ENCODE results near the gene PTPRO. TPM values are rescaled to one million over a fixed set of nuclear protein-coding genes. Genes with fewer than 3 reads are reported as not detected.

PTPRO gene
- total RNA-seq, 1 experiment from 2014 or later, result 2.8 TPM

DNA sequence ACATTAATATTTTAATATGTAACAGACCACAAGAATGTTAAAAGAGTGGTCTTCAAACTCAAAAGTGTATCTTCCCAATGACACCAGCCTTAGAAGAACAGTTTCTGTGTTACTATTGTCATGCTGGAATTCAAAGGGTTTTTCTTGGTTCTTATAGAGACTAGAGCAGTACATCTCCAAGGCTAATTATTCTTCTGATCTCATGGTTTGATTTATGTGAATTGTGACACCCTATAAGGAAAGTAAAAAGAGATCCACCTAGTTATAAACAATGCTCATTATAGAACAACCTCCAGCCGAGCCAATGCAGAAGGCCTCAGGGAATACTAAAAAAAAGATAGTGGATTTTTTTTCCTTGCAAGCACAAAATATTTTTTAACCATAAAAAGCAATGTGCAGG is 65.5 kb downstream of the PTPRO start:
- ChIA-PET CTCF (no interaction called here), POLR2A (ENCODE audit: low non-redundant PET) (no interaction called here)
- Histone ChIP-seq H3K36me3 (ENCODE audit: insufficient read depth, low read length, poor library complexity, severe bottlenecking) (no peaks in the 10 kb centered on the region), H3K4me3 (ENCODE audit: low read depth, low read length, poor library complexity, severe bottlenecking) (no peak overlapping the region), H3K27ac (ENCODE audit: low read depth, low read length, poor library complexity, severe bottlenecking) (no peak overlapping the region), H3K4me1 (ENCODE audit: insufficient read depth, low read length, poor library complexity, severe bottlenecking) (no peaks in the 10 kb centered on the region), H3K27me3 (replicated peaks; ENCODE audit: insufficient read depth, low read depth, low read length, poor library complexity) (no peaks in the 10 kb centered on the region), H3K9me3 (ENCODE audit: low read depth, low read length, poor library complexity, severe bottlenecking) (no peaks in the 10 kb centered on the region)
- no peak for DNase-seq (ENCODE audit: low spot score)
- intact Hi-C loops (cut with micrococcal nuclease; ENCODE audit: unreplicated experiment), result no loop called here
- no TSS peak for BruUV-seq (replicated peaks)
- TF ChIP-seq, protein P1, sequence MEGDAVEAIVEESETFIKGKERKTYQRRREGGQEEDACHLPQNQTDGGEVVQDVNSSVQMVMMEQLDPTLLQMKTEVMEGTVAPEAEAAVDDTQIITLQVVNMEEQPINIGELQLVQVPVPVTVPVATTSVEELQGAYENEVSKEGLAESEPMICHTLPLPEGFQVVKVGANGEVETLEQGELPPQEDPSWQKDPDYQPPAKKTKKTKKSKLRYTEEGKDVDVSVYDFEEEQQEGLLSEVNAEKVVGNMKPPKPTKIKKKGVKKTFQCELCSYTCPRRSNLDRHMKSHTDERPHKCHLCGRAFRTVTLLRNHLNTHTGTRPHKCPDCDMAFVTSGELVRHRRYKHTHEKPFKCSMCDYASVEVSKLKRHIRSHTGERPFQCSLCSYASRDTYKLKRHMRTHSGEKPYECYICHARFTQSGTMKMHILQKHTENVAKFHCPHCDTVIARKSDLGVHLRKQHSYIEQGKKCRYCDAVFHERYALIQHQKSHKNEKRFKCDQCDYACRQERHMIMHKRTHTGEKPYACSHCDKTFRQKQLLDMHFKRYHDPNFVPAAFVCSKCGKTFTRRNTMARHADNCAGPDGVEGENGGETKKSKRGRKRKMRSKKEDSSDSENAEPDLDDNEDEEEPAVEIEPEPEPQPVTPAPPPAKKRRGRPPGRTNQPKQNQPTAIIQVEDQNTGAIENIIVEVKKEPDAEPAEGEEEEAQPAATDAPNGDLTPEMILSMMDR (conservative IDR thresholded peaks at IDR 0.05; ENCODE audit: low read depth, low read length), result no peak
- TF ChIP-seq EZH2 (IDR thresholded peaks at IDR 0.05; ENCODE audit: borderline replicate concordance, low read depth, low read length, poor library complexity, severe bottlenecking), result no peak

DNA sequence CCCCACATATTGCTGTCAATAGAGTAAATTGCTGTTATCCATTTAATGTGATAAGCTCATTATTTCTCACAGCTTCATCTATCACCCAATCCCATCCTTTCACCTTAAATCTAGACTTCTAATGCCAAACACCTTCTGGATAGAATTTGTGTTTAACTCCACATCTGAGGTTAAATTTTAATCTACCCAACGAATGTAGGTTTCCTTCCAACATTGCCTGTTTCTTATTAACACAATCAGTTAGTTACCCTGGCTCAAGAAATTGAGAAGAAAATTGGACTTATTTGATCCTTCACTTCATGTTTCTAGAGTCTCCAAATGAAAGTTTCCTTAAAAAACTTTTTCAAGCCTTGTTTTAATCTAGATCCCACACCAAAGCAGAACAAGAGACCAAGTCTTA is 67.3 kb downstream of the PTPRO start:
- ChIA-PET POLR2A (ENCODE audit: low non-redundant PET) (no interaction called here), CTCF (no interaction called here)
- no peaks in the 10 kb centered on the region for H3K4me1 ChIP-seq (ENCODE audit: insufficient read depth, low read length, poor library complexity, severe bottlenecking)
- no TSS peak for BruUV-seq (replicated peaks)
- H3K9me3 ChIP-seq (ENCODE audit: low read depth, low read length, poor library complexity, severe bottlenecking), result no peaks in the 10 kb centered on the region
- intact Hi-C loops (cut with micrococcal nuclease; ENCODE audit: unreplicated experiment), result no loop called here
- DNase-seq (ENCODE audit: low spot score), result no peak
- H3K36me3 ChIP-seq (ENCODE audit: insufficient read depth, low read length, poor library complexity, severe bottlenecking), result no peaks in the 10 kb centered on the region
- no peak overlapping the region for H3K27ac ChIP-seq (ENCODE audit: low read depth, low read length, poor library complexity, severe bottlenecking)
- H3K27me3 ChIP-seq (replicated peaks; ENCODE audit: insufficient read depth, low read depth, low read length, poor library complexity), result no peaks in the 10 kb centered on the region
- TF ChIP-seq, protein P1 (conservative IDR thresholded peaks at IDR 0.05; ENCODE audit: low read depth, low read length), result no peak
- TF ChIP-seq EZH2 (IDR thresholded peaks at IDR 0.05; ENCODE audit: borderline replicate concordance, low read depth, low read length, poor library complexity, severe bottlenecking), result no peak
- no peak overlapping the region for H3K4me3 ChIP-seq (ENCODE audit: low read depth, low read length, poor library complexity, severe bottlenecking)

DNA sequence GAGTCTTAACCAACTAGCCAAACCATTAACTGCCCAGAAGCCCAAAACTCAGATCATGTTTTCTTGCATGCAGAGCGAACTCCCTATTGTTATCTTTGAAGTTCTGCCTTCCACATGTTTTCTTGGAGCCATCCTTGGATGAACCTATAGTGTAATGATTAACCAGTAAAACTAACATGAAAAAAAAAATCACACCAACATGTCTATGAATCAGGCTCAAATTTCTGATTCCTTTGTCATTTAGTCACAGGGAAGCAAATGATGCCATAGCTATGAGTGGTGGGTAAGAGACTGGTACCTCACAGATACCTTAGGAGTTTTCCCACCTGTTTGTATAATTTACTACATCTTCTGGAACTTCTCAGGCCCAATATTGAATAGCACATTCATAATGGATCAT is 70.7 kb downstream of the PTPRO start:
- H3K36me3 ChIP-seq (ENCODE audit: insufficient read depth, low read length, poor library complexity, severe bottlenecking), result no peaks in the 10 kb centered on the region
- ChIA-PET POLR2A (ENCODE audit: low non-redundant PET) (no interaction called here), CTCF (no interaction called here)
- DNase-seq (ENCODE audit: low spot score), result no peak
- no peaks in the 10 kb centered on the region for H3K9me3 ChIP-seq (ENCODE audit: low read depth, low read length, poor library complexity, severe bottlenecking)
- TF ChIP-seq, protein P1 (conservative IDR thresholded peaks at IDR 0.05; ENCODE audit: low read depth, low read length), result no peak
- TF ChIP-seq EZH2 (IDR thresholded peaks at IDR 0.05; ENCODE audit: borderline replicate concordance, low read depth, low read length, poor library complexity, severe bottlenecking), result no peak
- no peaks in the 10 kb centered on the region for H3K4me1 ChIP-seq (ENCODE audit: insufficient read depth, low read length, poor library complexity, severe bottlenecking)
- intact Hi-C loops (cut with micrococcal nuclease; ENCODE audit: unreplicated experiment), result no loop called here
- no peak overlapping the region for H3K4me3 ChIP-seq (ENCODE audit: low read depth, low read length, poor library complexity, severe bottlenecking)
- H3K27me3 ChIP-seq (replicated peaks; ENCODE audit: insufficient read depth, low read depth, low read length, poor library complexity), result no peaks in the 10 kb centered on the region
- no peak overlapping the region for H3K27ac ChIP-seq (ENCODE audit: low read depth, low read length, poor library complexity, severe bottlenecking)
- BruUV-seq (replicated peaks), result no TSS peak

All from A673 (cell line).